ENCODE measurements around the gene PDRG1. TPM values are rescaled to one million over a fixed set of nuclear protein-coding genes. Genes with fewer than 3 reads are reported as not detected.

The PDRG1 gene
- total and polyA plus RNA-seq, 8 donors, result 0.58 to 18.6 (median 2.8) TPM; not detected in 1

DNA sequence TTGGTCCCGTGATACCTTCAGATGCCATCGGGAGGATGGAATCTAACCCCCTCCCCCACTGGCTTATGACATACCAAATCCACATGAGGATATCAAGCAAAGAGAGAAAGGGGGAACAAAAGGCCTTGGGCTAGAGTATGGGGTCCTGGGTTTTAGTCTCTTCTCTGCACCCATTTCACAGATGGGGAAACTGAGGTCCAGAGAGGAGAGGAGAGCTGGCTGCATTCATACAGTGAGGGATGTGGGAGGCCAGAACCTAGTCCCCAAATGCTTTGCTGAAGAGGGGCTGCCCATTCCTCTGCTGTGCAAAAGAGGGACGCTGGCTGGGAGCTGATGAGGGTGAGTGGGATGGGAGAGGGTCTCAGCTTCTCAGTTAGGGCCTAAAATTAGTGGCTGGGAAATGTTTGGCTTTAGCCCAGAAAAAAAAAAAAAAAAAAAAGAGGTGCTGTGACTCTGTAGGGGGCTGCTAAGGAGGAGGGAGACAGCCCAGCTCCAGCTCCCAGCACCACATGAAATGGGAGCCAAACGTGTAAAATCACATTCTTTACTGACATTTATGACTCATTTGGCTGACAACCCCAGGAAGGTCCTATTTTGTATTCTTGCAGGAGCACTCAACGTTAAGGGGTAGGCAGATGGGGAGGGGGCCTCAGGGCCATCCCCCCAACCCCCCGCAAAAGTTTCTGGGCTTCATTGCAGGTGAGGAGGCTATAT lies 28.0 kb upstream of the PDRG1 start:
- WGBS, 5 donors, result 61 to 63% (median 62%) methylated on average over 6 of the region's 6 CpGs
- no peaks in the 10 kb centered on the region for H3K36me3 ChIP-seq
- no peak for DNase-seq
- no peak overlapping the region for H3K27ac ChIP-seq
- no peak overlapping the region for H3K4me3 ChIP-seq
- intact Hi-C loops (cut with DNase I; ENCODE audit: low total_unique reads), result no loop called here
- peaks cover 0 to 31% (median 7%) of the 10 kb centered on the region in 3 donors for H3K27me3 ChIP-seq
- no peaks in the 10 kb centered on the region for H3K9me3 ChIP-seq
- TF ChIP-seq CTCF (IDR thresholded peaks at IDR 0.05), result no peak
- no peak for TF ChIP-seq EP300 (IDR thresholded peaks at IDR 0.05)
- TF ChIP-seq POLR2A (IDR thresholded peaks at IDR 0.05), result no peak
- TF ChIP-seq POLR2AphosphoS5 (IDR thresholded peaks at IDR 0.05), result no peak
- no peaks in the 10 kb centered on the region for H3K4me1 ChIP-seq

DNA sequence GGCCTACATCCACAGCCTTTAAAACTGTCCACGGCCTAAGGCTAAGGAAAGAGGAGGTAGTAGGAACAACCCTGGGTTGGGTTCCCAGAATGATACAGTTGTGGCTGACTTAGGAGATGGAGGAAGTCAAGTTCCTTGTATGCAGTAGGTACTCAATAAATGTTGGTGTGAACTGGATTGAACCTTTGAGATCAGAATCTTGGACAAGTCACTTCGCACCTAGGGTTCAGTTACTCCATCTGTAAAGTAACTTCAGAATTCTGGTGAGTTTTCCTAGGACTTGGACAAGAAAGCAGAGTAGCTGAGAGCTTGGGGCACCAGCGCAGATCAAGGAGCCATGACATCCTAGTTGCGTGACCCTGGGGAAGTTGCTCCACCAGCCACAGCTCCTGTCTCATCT lies 25.2 kb upstream of the PDRG1 start:
- Histone ChIP-seq H3K4me1 (no peaks in the 10 kb centered on the region), H3K4me3 (no peak overlapping the region), H3K27ac (no peak overlapping the region), H3K36me3 (no peaks in the 10 kb centered on the region), H3K27me3 (peaks cover 0 to 42% (median 11%) of the 10 kb centered on the region in 3 donors), H3K9me3 (no peaks in the 10 kb centered on the region)
- TF ChIP-seq POLR2AphosphoS5 (IDR thresholded peaks at IDR 0.05), result no peak
- no peak for TF ChIP-seq POLR2A (IDR thresholded peaks at IDR 0.05)
- DNase-seq, result no peak
- 75 to 85% (median 82%) methylated on average over 4 of the region's 4 CpGs for WGBS, 5 donors
- intact Hi-C loops (cut with DNase I; ENCODE audit: low total_unique reads), result no loop called here

GRCh38 chr20:31975874-31976273 lies 24.0 kb upstream of the PDRG1 start:
- 81 to 93% (median 87%) methylated on average over 2 of the region's 2 CpGs for WGBS, 5 donors

DNA sequence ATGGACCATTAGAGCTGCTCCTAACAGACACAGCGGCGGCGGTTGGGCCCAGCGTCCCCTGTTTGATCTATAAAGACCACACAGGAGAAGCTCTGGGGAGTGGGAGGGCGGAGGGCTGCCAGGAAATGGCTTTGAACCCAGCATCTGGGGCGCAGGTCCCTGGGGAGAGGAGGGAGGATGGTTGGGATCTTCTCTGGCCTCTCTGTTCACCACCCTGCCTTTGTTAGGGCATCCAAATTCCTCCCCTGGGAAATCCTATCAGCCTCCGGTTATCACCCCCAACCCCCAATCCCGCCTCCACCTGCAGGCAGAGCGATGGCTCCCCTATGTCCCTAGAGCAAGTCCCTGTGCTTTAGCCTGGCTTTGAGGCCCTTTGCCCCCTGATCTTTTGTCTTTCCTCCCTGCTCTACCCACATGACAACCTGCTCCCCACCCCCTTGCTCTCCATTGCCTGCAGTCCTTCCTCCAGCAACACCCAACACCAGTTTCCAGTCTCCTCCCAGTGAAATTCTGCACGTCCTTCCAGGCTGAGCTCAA lies 23.2 kb upstream of the PDRG1 start:
- 24 to 31% (median 30%) methylated on average over 9 to 10 of the region's 10 CpGs for WGBS, 5 donors
- TF ChIP-seq CTCF (IDR thresholded peaks at IDR 0.05), result no peak
- TF ChIP-seq POLR2AphosphoS5 (IDR thresholded peaks at IDR 0.05), result no peak
- TF ChIP-seq EP300 (IDR thresholded peaks at IDR 0.05), result no peak
- no peak for TF ChIP-seq POLR2A (IDR thresholded peaks at IDR 0.05)
- Histone ChIP-seq H3K9me3 (no peaks in the 10 kb centered on the region), H3K27ac (no peak overlapping the region), H3K4me1 (no peaks in the 10 kb centered on the region), H3K4me3 (no peak overlapping the region), H3K27me3 (peaks cover 0 to 42% (median 11%) of the 10 kb centered on the region in 3 donors), H3K36me3 (no peaks in the 10 kb centered on the region)
- DNase-seq, result no peak
- intact Hi-C loops (cut with DNase I; ENCODE audit: low total_unique reads), result no loop called here

More at GRCh38 chr20:31975874-31976273, 24.0 kb upstream of the PDRG1 start:
- H3K27ac ChIP-seq, result no peak overlapping the region
- H3K27me3 ChIP-seq, result peaks cover 0 to 42% (median 11%) of the 10 kb centered on the region in 3 donors
- H3K4me3 ChIP-seq, result no peak overlapping the region
- intact Hi-C loops (cut with DNase I; ENCODE audit: low total_unique reads), result no loop called here
- H3K4me1 ChIP-seq, result no peaks in the 10 kb centered on the region
- TF ChIP-seq CTCF (IDR thresholded peaks at IDR 0.05) (no peak), EP300 (IDR thresholded peaks at IDR 0.05) (no peak), POLR2A (IDR thresholded peaks at IDR 0.05) (no peak), POLR2AphosphoS5 (IDR thresholded peaks at IDR 0.05) (no peak)
- no peaks in the 10 kb centered on the region for H3K36me3 ChIP-seq
- DNase-seq, result no peak
- H3K9me3 ChIP-seq, result no peaks in the 10 kb centered on the region

DNA sequence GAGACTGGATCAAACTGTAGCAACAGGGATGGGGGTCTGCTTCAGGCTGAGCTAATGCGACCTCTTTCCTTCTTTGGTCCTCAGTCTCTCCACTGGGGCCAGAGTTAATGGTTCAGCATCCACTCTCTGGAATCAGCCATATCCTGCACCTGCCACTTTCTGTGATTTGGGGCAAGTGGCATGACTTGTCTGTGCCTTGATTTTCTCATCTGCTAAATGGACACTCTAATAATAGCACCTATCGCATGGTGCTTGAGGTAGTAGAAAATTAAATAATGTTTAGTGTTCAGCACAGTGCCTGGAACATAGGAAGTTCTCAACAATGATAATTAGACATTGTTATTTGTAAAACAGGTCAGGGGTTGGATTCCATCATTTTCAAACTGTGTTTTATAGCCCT lies 22.4 kb upstream of the PDRG1 start:
- WGBS, 5 donors, result 78 to 92% (median 85%) methylated on average over 2 of the region's 2 CpGs

More for the DNA sequence above, 22.4 kb upstream of the PDRG1 start:
- Histone ChIP-seq H3K9me3 (no peaks in the 10 kb centered on the region), H3K27ac (no peak overlapping the region), H3K36me3 (no peaks in the 10 kb centered on the region), H3K27me3 (peaks cover 0 to 42% (median 13%) of the 10 kb centered on the region in 3 donors), H3K4me3 (no peak overlapping the region), H3K4me1 (no peaks in the 10 kb centered on the region)
- intact Hi-C loops (cut with DNase I; ENCODE audit: low total_unique reads), result no loop called here
- TF ChIP-seq CTCF (IDR thresholded peaks at IDR 0.05), result no peak
- TF ChIP-seq EP300 (IDR thresholded peaks at IDR 0.05), result no peak
- no peak for TF ChIP-seq POLR2AphosphoS5 (IDR thresholded peaks at IDR 0.05)
- TF ChIP-seq POLR2A (IDR thresholded peaks at IDR 0.05), result no peak
- DNase-seq, result no peak
